GM19395 (cell line): ENCODE data around the gene CHTOP.

Source experiments
- ATAC-seq: cut with Tn5 transposase; IDR thresholded peaks from one replicate; pipeline ENCODE4 v1.9.1; 2021; ENCODE audit warnings: mild to moderate bottlenecking, moderate library complexity; ENCODE audit not compliant: unreplicated experiment

Gene CHTOP

GRCh38 chr1:153685544-153686340 lies 51.9 kb downstream of the CHTOP start:
- no peak for ATAC-seq

GRCh38 chr1:153687346-153688125 lies 53.7 kb downstream of the CHTOP start:
- no peak for ATAC-seq

GRCh38 chr1:153688276-153688675 lies 54.4 kb downstream of the CHTOP start:
- ATAC-seq, result no peak

- ATAC-seq, result no peak
Measured at GRCh38 chr1:153688736-153689328, 55.0 kb downstream of the CHTOP start.

GRCh38 chr1:153693466-153693865 lies 59.6 kb downstream of the CHTOP start:
- no peak for ATAC-seq
